K562 (cell line): ENCODE measurements around the gene EIF1. TPM values are rescaled to one million over a fixed set of nuclear protein-coding genes. Genes with fewer than 3 reads are reported as not detected.

ENCODE experiments used
- HDAC8 ChIP-seq: fragments of 450-650 bp; IDR thresholded peaks from 2 replicates; pipeline ENCODE4 v1.6.1; 2016; ENCODE audit warnings: mild to moderate bottlenecking, missing genetic modification characterization, moderate library complexity, missing compliant biosample characterization
- NFIC ChIP-seq: fragments of 450-650 bp; IDR thresholded peaks from 2 replicates; pipeline ENCODE4 v1.6.1; 2017; ENCODE audit warnings: mild to moderate bottlenecking, inconsistent platforms
- POLR2AphosphoS5 ChIP-seq: IDR thresholded peaks from 2 replicates; pipeline ENCODE4 v1.6.1; 2011; ENCODE audit warnings: mild to moderate bottlenecking, low read depth, low read length, moderate library complexity; ENCODE audit not compliant: control insufficient read depth, insufficient read depth
- PRPF4 ChIP-seq: fragments of 200-400 bp; formaldehyde crosslinking; IDR thresholded peaks from one replicate; pipeline ENCODE4 v1.6.1; 2017; ENCODE audit warnings: low read length, low read depth, mild to moderate bottlenecking; ENCODE audit not compliant: insufficient read depth, poor library complexity, severe bottlenecking
- XRCC4 ChIP-seq: IDR thresholded peaks from one replicate; pipeline ENCODE4 v1.6.1; 2011; ENCODE audit not compliant: insufficient read depth, insufficient read length; ENCODE audit errors: extremely low read depth
- ZNF354B ChIP-seq: fragments of 250-450 bp; sonication (Bioruptor Pico); IDR thresholded peaks from 2 replicates; pipeline ENCODE4 v1.4.0; 2020
- ZNF41 ChIP-seq: fragments of 250-450 bp; sonication (Bioruptor Pico); conservative IDR thresholded peaks from 2 replicates; pipeline ENCODE4 v1.4.0; 2020; ENCODE audit warnings: mild to moderate bottlenecking
- ZNF57 ChIP-seq: fragments of 450-650 bp; formaldehyde crosslinking; IDR thresholded peaks from 2 replicates; pipeline ENCODE4 v1.4.0; 2020; ENCODE audit warnings: mild to moderate bottlenecking, moderate library complexity
- polyA plus RNA-seq, 8 experiments: library from polyadenylated mRNA; depleted of rRNA in 4 of 8; stranded (reverse) in 5 of 8; unstranded in 3 of 8; fragments of >200 nt; fragmentation: Nextera tagmentation in 2 of 8; fragmentation: Illumina TruSeq in 1 of 8; extraction: Ambion mirVana in 2 of 8; extraction: Trizol in 1 of 8; gene quantifications; 2 replicates each; pipeline versions ENCODE4 v1.2.1 to v1.2.3, GENCODE V29; 2011 to 2014; ENCODE audit warnings: inconsistent platforms in 1 of 8, missing spikeins in 1 of 8
- total RNA-seq, 7 experiments: library from RNA; depleted of rRNA in 6 of 7; stranded (reverse); fragments of >200 nt in 6 of 7; fragmentation: Illumina TruSeq in 2 of 7; extraction: Trizol in 2 of 7; gene quantifications; 2 replicates each; pipeline versions ENCODE4 v1.2.1 to v1.2.3, GENCODE V29; 2011 to 2021; ENCODE audit warnings: low replicate concordance in 1 of 7
- TF ChIP-seq, protein P1 (sequence below): fragments of 450-650 bp; IDR thresholded peaks from 2 replicates; pipeline ENCODE4 v1.6.1; 2018; ENCODE audit not compliant: partially characterized antibody
- TF ChIP-seq, protein P2 (sequence below): IDR thresholded peaks from 2 replicates; pipeline ENCODE4 v1.6.1; 2011; ENCODE audit not compliant: insufficient read length; ENCODE audit errors: extremely low read depth
- TF ChIP-seq, protein P3 (sequence below): sonication (generic); formaldehyde crosslinking; IDR thresholded peaks from 2 replicates; pipeline ENCODE4 v1.8.0; 2023; ENCODE audit warnings: mild to moderate bottlenecking, missing genetic modification reagents

EIF1 gene
- total and polyA plus RNA-seq, 9 of the 15 experiments (the other 6 are each of a cell fraction or from before 2014, with no cell fraction given) = 67.0 to 1,204 (median 320) TPM

DNA sequence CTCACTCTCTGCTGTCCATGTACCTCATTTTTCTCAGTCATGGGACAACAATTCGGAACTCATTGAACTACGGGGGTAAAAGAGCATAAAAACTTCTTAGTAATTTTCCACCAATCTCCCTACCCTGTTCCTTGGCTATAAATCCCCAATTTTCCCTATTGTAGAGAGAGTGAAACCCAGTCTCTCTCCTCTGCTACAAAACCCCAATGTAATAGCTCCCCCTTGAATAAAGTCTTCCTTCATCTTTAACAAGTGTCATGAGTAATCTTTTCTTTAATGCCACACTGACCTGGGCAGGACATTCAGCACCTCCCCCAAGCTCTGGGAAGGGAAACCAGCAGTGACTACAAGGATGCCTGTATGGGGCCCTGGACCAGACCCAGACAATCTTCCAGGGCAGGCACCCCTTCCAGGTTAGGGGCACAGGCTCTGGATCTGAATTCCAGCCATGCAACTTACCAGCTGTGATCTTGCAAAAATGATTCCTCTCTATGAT lies 10.2 kb upstream of the EIF1 start (continued):
- TF ChIP-seq, protein P1, sequence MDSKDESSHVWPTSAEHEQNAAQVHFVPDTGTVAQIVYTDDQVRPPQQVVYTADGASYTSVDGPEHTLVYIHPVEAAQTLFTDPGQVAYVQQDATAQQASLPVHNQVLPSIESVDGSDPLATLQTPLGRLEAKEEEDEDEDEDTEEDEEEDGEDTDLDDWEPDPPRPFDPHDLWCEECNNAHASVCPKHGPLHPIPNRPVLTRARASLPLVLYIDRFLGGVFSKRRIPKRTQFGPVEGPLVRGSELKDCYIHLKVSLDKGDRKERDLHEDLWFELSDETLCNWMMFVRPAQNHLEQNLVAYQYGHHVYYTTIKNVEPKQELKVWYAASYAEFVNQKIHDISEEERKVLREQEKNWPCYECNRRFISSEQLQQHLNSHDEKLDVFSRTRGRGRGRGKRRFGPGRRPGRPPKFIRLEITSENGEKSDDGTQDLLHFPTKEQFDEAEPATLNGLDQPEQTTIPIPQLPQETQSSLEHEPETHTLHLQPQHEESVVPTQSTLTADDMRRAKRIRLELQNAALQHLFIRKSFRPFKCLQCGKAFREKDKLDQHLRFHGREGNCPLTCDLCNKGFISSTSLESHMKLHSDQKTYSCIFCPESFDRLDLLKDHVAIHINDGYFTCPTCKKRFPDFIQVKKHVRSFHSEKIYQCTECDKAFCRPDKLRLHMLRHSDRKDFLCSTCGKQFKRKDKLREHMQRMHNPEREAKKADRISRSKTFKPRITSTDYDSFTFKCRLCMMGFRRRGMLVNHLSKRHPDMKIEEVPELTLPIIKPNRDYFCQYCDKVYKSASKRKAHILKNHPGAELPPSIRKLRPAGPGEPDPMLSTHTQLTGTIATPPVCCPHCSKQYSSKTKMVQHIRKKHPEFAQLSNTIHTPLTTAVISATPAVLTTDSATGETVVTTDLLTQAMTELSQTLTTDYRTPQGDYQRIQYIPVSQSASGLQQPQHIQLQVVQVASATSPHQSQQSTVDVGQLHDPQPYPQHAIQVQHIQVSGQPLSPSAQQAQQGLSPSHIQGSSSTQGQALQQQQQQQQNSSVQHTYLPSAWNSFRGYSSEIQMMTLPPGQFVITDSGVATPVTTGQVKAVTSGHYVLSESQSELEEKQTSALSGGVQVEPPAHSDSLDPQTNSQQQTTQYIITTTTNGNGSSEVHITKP = no peak
- no peak for TF ChIP-seq HDAC8 (tag)
- TF ChIP-seq, protein P2, sequence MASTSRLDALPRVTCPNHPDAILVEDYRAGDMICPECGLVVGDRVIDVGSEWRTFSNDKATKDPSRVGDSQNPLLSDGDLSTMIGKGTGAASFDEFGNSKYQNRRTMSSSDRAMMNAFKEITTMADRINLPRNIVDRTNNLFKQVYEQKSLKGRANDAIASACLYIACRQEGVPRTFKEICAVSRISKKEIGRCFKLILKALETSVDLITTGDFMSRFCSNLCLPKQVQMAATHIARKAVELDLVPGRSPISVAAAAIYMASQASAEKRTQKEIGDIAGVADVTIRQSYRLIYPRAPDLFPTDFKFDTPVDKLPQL = peak; percentile 99
- TF ChIP-seq ZNF41 = peak; percentile 92
- TF ChIP-seq ZNF57 (CRISPR knock-in tag) = peak; percentile 96
- TF ChIP-seq POLR2AphosphoS5 = peak; percentile 100
- no peak for TF ChIP-seq PRPF4
- TF ChIP-seq, protein P3, sequence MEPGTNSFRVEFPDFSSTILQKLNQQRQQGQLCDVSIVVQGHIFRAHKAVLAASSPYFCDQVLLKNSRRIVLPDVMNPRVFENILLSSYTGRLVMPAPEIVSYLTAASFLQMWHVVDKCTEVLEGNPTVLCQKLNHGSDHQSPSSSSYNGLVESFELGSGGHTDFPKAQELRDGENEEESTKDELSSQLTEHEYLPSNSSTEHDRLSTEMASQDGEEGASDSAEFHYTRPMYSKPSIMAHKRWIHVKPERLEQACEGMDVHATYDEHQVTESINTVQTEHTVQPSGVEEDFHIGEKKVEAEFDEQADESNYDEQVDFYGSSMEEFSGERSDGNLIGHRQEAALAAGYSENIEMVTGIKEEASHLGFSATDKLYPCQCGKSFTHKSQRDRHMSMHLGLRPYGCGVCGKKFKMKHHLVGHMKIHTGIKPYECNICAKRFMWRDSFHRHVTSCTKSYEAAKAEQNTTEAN (CRISPR knock-in tag) = no peak
- TF ChIP-seq ZNF354B (CRISPR knock-in tag) = peak; percentile 84
- no peak for TF ChIP-seq XRCC4
- peak; percentile 71 for TF ChIP-seq NFIC
